OCI-LY3 (cell line): ENCODE results near the gene SLC32A1.
A peak's percentile ranks its signal among the peaks of the same experiment; 100 is the strongest.

Source experiments
- H2AFZ ChIP-seq: fragments of 200-600, 300-600 bp; shearing (Covaris generic); 2 replicates; pipeline ENCODE4 v1.6.0; 2014; ENCODE audit warnings: antibody characterized with exemption, low read depth, low read length
- H3K27ac ChIP-seq: fragments of 200-600, 300-600 bp; sonication (generic); 2 replicates; pipeline ENCODE4 v1.5.1; 2014; ENCODE audit warnings: mild to moderate bottlenecking, low read length, moderate library complexity, mixed read lengths
- H3K27me3 ChIP-seq: fragments of 200-600, 300-600 bp; sonication (generic); 2 replicates; pipeline ENCODE4 v1.6.1; 2014; ENCODE audit warnings: low read depth, low read length, mixed read lengths
- H3K36me3 ChIP-seq: fragments of 200-600, 300-600 bp; sonication (generic); replicated peaks from 2 replicates; pipeline ENCODE3; 2014; ENCODE audit warnings: low read depth, low read length, mixed read lengths
- H3K4me1 ChIP-seq: fragments of 300-600, 200-600 bp; sonication (generic); 2 replicates; pipeline ENCODE4 v1.6.1; 2014; ENCODE audit warnings: low read length, mixed read lengths
- H3K4me2 ChIP-seq: fragments of 200-600, 300-600 bp; sonication (generic); 2 replicates; pipeline ENCODE4 v1.6.1; 2014; ENCODE audit warnings: low read length, mixed read lengths
- H3K4me3 ChIP-seq: fragments of 300-600, 200-600 bp; sonication (generic); 2 replicates; pipeline ENCODE4 v1.5.1; 2014; ENCODE audit warnings: antibody characterized with exemption, mild to moderate bottlenecking, low read length, moderate library complexity
- H3K79me2 ChIP-seq: fragments of 300-600, 200-600 bp; shearing (Covaris generic); 2 replicates; pipeline ENCODE4 v1.6.1; 2014; ENCODE audit warnings: mild to moderate bottlenecking, low read length, mixed read lengths
- H3K9ac ChIP-seq: fragments of 300-600, 200-600 bp; shearing (Covaris generic); 2 replicates; pipeline ENCODE4 v1.6.0; 2014; ENCODE audit warnings: mild to moderate bottlenecking, low read length, moderate library complexity
- H3K9me3 ChIP-seq: fragments of 200-600, 300-600 bp; shearing (Covaris generic); 2 replicates; pipeline ENCODE4 v1.6.1; 2014; ENCODE audit warnings: low read length, mixed read lengths; ENCODE audit not compliant: insufficient read depth
- H4K20me1 ChIP-seq: fragments of 200-600, 300-600 bp; sonication (generic); 2 replicates; pipeline ENCODE4 v1.6.1; 2016; ENCODE audit warnings: low read length, mixed read lengths; ENCODE audit not compliant: insufficient read depth
- EZH2phosphoT487 ChIP-seq: fragments of 200-600 bp; shearing (Covaris generic); IDR thresholded peaks from 2 replicates; pipeline ENCODE4 v1.6.1; 2018; ENCODE audit warnings: antibody characterized with exemption, mixed run types, low read depth
- TF ChIP-seq, protein P1 (sequence below): fragments of 200-600, 300-600 bp; sonication (generic); IDR thresholded peaks from 2 replicates; pipeline ENCODE4 v1.5.1; 2014; ENCODE audit warnings: antibody characterized with exemption, low read length, low read depth

Gene SLC32A1

DNA sequence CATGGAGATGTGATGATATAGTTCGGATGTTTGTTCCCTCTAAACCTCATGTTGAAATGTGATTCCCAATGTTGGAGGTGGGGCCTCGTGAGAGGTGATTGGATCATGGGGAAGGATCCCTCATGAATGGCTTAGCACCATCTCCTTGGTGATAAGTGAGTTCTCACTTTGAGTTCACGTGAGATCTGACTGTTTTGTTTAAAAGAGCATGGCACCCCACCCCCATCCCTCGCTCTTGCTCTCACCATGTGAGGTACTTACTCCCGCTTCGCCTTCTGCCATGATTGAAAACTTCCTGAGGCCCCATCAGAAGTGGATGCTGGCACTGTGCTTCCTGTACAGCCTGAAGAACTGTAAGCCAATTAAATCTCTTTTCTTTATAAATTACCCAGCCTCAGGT, 10.9 kb downstream of the SLC32A1 start:
- TF ChIP-seq EZH2phosphoT487: no peak
- Histone ChIP-seq H3K9ac (no peak overlapping the region), H2AFZ (no peak overlapping the region), H4K20me1 (no peaks in the 10 kb centered on the region), H3K4me3 (no peak overlapping the region), H3K9me3 (no peaks in the 10 kb centered on the region), H3K79me2 (no peaks in the 10 kb centered on the region), H3K4me2 (no peak overlapping the region), H3K27ac (no peak overlapping the region), H3K36me3 (no peaks in the 10 kb centered on the region), H3K4me1 (peaks cover 3% of the 10 kb centered on the region; the same call in 1 of the 2 replicates), H3K27me3 (peaks cover 56% of the 10 kb centered on the region)

GRCh38 chr20:38737887-38738286, 13.6 kb downstream of the SLC32A1 start:
- Histone ChIP-seq H3K4me1 (no peaks in the 10 kb centered on the region), H4K20me1 (no peaks in the 10 kb centered on the region), H3K27ac (no peak overlapping the region), H3K9ac (no peak overlapping the region), H3K9me3 (no peaks in the 10 kb centered on the region), H3K79me2 (no peaks in the 10 kb centered on the region), H3K4me3 (no peak overlapping the region), H3K27me3 (peaks cover 63% of the 10 kb centered on the region), H2AFZ (no peak overlapping the region), H3K36me3 (no peaks in the 10 kb centered on the region), H3K4me2 (no peak overlapping the region)
- TF ChIP-seq, protein P1, sequence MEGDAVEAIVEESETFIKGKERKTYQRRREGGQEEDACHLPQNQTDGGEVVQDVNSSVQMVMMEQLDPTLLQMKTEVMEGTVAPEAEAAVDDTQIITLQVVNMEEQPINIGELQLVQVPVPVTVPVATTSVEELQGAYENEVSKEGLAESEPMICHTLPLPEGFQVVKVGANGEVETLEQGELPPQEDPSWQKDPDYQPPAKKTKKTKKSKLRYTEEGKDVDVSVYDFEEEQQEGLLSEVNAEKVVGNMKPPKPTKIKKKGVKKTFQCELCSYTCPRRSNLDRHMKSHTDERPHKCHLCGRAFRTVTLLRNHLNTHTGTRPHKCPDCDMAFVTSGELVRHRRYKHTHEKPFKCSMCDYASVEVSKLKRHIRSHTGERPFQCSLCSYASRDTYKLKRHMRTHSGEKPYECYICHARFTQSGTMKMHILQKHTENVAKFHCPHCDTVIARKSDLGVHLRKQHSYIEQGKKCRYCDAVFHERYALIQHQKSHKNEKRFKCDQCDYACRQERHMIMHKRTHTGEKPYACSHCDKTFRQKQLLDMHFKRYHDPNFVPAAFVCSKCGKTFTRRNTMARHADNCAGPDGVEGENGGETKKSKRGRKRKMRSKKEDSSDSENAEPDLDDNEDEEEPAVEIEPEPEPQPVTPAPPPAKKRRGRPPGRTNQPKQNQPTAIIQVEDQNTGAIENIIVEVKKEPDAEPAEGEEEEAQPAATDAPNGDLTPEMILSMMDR: no peak
- TF ChIP-seq EZH2phosphoT487: no peak

DNA sequence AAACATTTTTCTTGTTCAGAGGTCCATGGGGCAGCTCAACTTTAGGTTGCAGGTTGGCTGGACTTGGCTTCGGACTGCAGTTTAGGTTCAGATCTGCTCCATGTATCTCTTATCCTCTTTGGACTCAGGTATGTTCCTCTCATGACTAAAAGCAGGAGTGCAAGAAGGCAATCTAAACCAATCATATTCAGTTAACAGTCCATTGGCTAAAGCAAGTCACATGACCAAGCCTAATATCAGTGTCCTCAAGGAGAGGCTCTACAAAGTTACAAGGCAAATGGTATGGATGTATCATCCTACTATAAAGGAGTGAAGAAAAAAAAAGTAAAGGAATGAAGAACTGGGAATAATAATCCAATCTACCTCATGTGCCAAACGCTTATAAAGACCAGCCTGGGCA, 21.5 kb downstream of the SLC32A1 start:
- Histone ChIP-seq H3K9me3 (no peaks in the 10 kb centered on the region), H3K27me3 (peaks cover 20% of the 10 kb centered on the region), H3K4me2 (no peak overlapping the region), H3K36me3 (no peaks in the 10 kb centered on the region), H2AFZ (no peak overlapping the region), H3K4me3 (no peak overlapping the region), H3K4me1 (peaks cover 17% of the 10 kb centered on the region), H4K20me1 (no peaks in the 10 kb centered on the region), H3K9ac (no peak overlapping the region), H3K79me2 (peaks cover 16% of the 10 kb centered on the region), H3K27ac (no peak overlapping the region)
- TF ChIP-seq, protein P1: no peak
- no peak for TF ChIP-seq EZH2phosphoT487

GRCh38 chr20:38747495-38748096, 23.3 kb downstream of the SLC32A1 start:
- Histone ChIP-seq H3K27ac (no peak overlapping the region), H3K9me3 (no peaks in the 10 kb centered on the region), H3K4me2 (peak overlapping the region; percentile 88), H4K20me1 (no peaks in the 10 kb centered on the region; the same call in 1 of the 2 replicates), H3K36me3 (peaks cover 11% of the 10 kb centered on the region), H3K27me3 (peaks cover 2% of the 10 kb centered on the region; the same call in 1 of the 2 replicates), H3K79me2 (peaks cover 16% of the 10 kb centered on the region), H3K4me1 (peaks cover 17% of the 10 kb centered on the region), H2AFZ (peak overlapping the region; percentile 97), H3K9ac (peak overlapping the region; percentile 53), H3K4me3 (peak overlapping the region; percentile 89)
- TF ChIP-seq EZH2phosphoT487: no peak
- TF ChIP-seq, protein P1: no peak
